ENCODE results near the gene OTOF. TPM values are rescaled to one million over a fixed set of nuclear protein-coding genes. Genes with fewer than 3 reads are reported as not detected.
"Not testable (repeated sequence)": the region's sequence is repeated elsewhere in the genome, so short reads cannot be mapped to it uniquely, and the experiment has no call there.

OTOF gene
- polyA plus RNA-seq, 3 donors = 0.18 to 0.21 (median 0.19) TPM

GRCh38 chr2:26480566-26481423, 2.9 kb upstream of the OTOF start:
- DNase-seq = no peak

GRCh38 chr2:26479789-26480565, 2.1 kb upstream of the OTOF start:
- DNase-seq = no peak

- no peak for DNase-seq
Measured at GRCh38 chr2:26479131-26479788, 1.3 kb upstream of the OTOF start.

GRCh38 chr2:26478366-26478765, 442 bp upstream of the OTOF start:
- DNase-seq = no peak

GRCh38 chr2:26477126-26477910, 606 bp downstream of the OTOF start:
- DNase-seq = no peak

GRCh38 chr2:26475832-26476501, 2.0 kb downstream of the OTOF start:
- DNase-seq = no peak

- no peak for DNase-seq
Measured at GRCh38 chr2:26475037-26475436, 2.9 kb downstream of the OTOF start.

GRCh38 chr2:26474261-26474785, 3.6 kb downstream of the OTOF start:
- DNase-seq = no peak

- DNase-seq = no peak
Measured at GRCh38 chr2:26473796-26474195, 4.1 kb downstream of the OTOF start.

GRCh38 chr2:26472821-26473655, 4.9 kb downstream of the OTOF start:
- DNase-seq = no peak

- DNase-seq = no peak
Measured at GRCh38 chr2:26471766-26472706, 5.9 kb downstream of the OTOF start.

- DNase-seq = no peak
Measured at GRCh38 chr2:26471289-26471688, 6.6 kb downstream of the OTOF start.

GRCh38 chr2:26470601-26471260, 7.2 kb downstream of the OTOF start:
- DNase-seq = no peak

GRCh38 chr2:26469955-26470354, 8.0 kb downstream of the OTOF start:
- DNase-seq = no peak

- peak; percentile 35 for DNase-seq
Measured at GRCh38 chr2:26469092-26469710, 8.7 kb downstream of the OTOF start.

- not testable (repeated sequence) for DNase-seq
Measured at GRCh38 chr2:26468544-26468943, 9.4 kb downstream of the OTOF start.

- DNase-seq = no peak
Measured at GRCh38 chr2:26466662-26467310, 11.1 kb downstream of the OTOF start.
